Sigmoid colon (tissue), 4 donors: Measurements from ENCODE around the gene FGF9.

Experiments used
- CTCF ChIP-seq, 4 experiments: fragments of 450-650 bp in 3 of 4; fragments of 200-600 bp in 1 of 4; IDR thresholded peaks; one replicate each; pipeline ENCODE4 v1.5.1; 2016 to 2019; ENCODE audit warnings: antibody characterized with exemption in 4 of 4, mild to moderate bottlenecking in 3 of 4, moderate library complexity in 2 of 4
- EP300 ChIP-seq, 4 donors: sonication (generic); formaldehyde crosslinking; IDR thresholded peaks; one replicate each; pipeline ENCODE4 v1.6.1; 2017; ENCODE audit warnings: antibody characterized with exemption in 4 of 4
- POLR2A ChIP-seq, 2 donors: fragments of 450-650 bp; IDR thresholded peaks; one replicate each; pipeline ENCODE4 v1.6.1; 2016; ENCODE audit warnings: antibody characterized with exemption in 2 of 2, mild to moderate bottlenecking in 2 of 2, moderate library complexity in 2 of 2
- POLR2AphosphoS5 ChIP-seq, 4 donors: sonication (generic); formaldehyde crosslinking; IDR thresholded peaks; one replicate each; pipeline ENCODE4 v1.6.1; 2017; ENCODE audit warnings: antibody characterized with exemption in 4 of 4

- TF ChIP-seq CTCF (IDR thresholded peaks at IDR 0.05) (no peak), EP300 (IDR thresholded peaks at IDR 0.05) (no peak), POLR2A (IDR thresholded peaks at IDR 0.05) (no peak), POLR2AphosphoS5 (IDR thresholded peaks at IDR 0.05) (no peak)
Observed at GRCh38 chr13:21632196-21632595, 38.7 kb upstream of the FGF9 start.
